Glomerular visceral epithelial cell (primary cell): Measurements from ENCODE around the gene SLC5A6.

Experiments used
- DNase-seq: peaks from one replicate; pipeline ENCODE4 v3.0.0-alpha.2; 2016; ENCODE audit errors: extremely low spot score

The SLC5A6 gene

GRCh38 chr2:27236626-27237025 lies 24.6 kb upstream of the SLC5A6 start:
- DNase-seq: no peak

- no peak for DNase-seq
Measured at GRCh38 chr2:27236136-27236535, 24.1 kb upstream of the SLC5A6 start.

- no peak for DNase-seq
Measured at GRCh38 chr2:27233341-27233740, 21.3 kb upstream of the SLC5A6 start.

DNA sequence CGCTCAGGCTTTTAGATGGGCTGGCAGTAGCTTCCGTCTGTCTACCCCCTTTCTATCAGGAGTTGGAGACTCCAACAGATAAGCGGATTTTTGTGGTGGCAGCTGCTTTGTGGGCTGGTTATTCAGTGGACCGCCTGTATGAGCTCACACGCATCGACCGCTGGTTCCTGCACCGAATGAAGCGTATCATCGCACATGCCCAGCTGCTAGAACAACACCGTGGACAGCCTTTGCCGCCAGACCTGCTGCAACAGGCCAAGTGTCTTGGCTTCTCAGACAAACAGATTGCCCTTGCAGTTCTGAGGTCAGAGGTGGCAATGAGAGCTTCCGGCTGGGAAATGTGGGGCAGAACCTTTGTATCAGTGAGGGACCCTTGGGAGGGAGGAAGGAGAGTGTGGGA lies 19.9 kb upstream of the SLC5A6 start:
- no peak for DNase-seq

DNA sequence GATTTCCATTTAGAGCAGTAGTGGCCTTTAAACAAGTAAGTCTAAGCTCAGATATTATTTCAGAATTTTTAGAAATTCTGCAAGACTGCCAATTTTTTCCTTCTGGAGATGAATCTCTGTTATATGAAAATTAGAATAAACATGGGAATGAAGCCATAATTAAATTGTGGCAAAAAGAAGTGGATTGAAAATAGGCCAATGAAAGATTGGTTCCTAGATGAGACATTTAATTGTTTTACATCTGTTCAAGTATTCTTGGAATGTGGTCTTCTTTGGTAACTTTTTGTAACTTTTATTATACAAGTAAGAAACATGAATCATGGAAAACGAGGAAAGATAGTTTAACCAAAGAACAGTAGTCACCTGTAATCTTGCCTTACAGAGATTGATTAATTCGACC lies 15.4 kb upstream of the SLC5A6 start:
- DNase-seq: no peak

DNA sequence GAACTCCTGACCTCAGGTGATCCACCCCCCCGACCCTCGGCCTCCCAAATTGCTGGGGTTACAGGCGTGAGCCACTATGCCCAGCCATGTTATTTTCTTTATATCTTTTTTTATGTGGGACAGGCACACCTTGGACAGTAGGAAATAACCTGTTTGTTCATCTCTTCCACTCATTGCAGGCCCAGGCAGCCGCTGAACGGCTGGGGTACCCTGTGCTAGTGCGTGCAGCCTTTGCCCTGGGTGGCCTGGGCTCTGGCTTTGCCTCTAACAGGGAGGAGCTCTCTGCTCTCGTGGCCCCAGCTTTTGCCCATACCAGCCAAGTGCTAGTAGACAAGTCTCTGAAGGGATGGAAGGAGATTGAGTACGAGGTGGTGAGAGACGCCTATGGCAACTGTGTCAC lies 13.5 kb upstream of the SLC5A6 start:
- no peak for DNase-seq

- DNase-seq: no peak
Measured at GRCh38 chr2:27223416-27223815, 11.3 kb upstream of the SLC5A6 start.

DNA sequence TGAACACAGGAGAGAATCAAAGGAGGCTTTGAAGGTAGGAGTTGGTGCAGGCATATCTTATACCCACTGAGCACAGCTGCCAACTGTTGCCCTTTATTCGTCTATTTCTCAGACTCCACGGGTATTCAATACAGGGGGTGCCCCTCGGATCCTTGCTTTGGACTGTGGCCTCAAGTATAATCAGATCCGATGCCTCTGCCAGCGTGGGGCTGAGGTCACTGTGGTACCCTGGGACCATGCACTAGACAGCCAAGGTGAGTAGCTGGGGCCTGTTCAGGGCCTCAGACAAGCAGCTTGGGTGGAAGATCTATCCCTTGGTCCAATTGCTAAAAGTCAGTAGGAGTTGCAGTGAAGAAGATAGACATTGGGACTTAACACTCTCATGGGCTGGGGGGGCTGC lies 10.3 kb upstream of the SLC5A6 start:
- no peak for DNase-seq

- no peak for DNase-seq
Measured at GRCh38 chr2:27221166-27221565, 9.1 kb upstream of the SLC5A6 start.

DNA sequence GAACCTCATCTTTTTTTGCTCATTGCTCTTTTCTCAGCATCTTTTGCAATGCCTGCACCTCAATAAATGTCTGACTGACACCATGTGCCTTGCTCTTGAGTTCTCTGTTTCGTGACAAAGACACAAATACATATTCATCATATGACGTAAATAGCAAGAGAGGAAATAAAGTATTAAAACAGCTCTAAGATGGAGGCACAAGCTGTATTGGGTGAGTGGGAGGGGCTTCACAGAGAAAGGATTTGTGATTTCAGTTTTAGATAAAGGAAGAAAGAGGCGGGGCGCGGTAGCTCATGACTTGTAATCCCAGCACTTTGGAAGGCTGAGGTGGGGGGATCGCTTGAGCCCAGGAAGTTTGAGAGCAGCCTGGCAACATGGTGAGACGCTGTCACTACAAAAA lies 8.0 kb upstream of the SLC5A6 start:
- DNase-seq: no peak

- no peak for DNase-seq
Measured at GRCh38 chr2:27219091-27219490, 7.0 kb upstream of the SLC5A6 start.

DNA sequence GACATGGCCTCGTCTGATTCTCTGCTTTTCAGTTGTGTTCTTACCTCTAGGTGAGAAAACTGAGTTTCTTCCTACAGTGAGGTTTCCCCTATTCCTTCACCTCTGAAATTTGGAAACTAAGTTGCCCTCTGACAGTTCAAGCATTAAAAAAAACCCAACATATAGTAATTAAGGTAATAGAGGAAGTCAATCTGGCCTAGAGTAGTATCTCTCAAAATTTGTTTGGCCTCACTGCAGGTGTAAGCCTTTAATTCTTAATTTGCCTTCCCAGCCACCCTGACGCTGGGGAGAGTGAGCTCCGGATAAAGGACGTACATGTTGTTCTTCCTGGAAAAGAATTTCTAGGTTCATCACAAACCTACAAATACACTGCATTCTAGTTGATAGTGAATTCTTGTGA lies 6.5 kb upstream of the SLC5A6 start:
- no peak for DNase-seq

DNA sequence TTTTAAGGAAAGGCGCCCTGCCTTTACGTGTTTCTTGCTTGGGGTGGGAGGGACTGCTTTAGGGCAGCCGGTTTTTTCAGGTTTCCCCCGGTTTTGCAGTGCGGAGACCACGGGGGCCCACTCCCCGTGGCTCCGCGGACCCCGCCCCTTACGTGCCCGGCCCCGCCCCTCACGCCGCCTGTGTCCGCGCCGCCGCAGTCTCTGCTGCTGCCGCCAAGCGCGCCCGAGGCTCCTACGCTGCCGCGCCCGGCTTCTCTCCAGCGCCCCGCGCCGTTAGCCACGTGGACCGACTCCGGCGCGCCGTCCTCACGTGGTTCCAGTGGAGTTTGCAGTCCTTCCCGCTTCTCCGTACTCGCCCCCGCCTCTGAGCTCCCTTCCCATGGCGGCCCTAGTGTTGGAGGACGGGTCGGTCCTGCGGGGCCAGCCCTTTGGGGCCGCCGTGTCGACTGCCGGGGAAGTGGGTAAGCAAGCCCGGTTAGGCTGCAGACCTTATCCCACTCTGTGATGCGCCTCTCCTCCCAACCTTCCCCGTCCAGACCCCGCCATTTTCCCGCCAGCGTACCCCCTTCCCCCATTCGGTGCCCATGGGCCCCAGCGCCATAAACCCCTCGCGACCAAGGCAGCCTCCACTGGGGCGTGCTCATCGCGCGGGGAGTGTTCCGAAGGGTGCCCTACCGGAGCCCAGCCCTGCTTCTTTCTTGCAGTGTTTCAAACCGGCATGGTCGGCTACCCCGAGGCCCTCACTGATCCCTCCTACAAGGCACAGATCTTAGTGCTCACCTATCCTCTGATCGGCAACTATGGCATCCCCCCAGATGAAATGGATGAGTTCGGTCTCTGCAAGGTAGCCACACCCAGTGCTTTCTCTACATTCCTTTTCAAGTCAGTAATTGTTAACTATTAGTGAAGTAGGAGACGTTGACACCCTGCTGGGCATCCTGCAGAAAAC lies 5.4 kb upstream of the SLC5A6 start, which contains the start of gene CAD:
CAD (plus strand) TSS at position 197 of the 949 bp plus-strand sequence; CDS start at position 380, 183 bp downstream.
- peak; percentile 77 for DNase-seq

- DNase-seq: no peak
Measured at GRCh38 chr2:27216416-27217137, 4.5 kb upstream of the SLC5A6 start.

DNA sequence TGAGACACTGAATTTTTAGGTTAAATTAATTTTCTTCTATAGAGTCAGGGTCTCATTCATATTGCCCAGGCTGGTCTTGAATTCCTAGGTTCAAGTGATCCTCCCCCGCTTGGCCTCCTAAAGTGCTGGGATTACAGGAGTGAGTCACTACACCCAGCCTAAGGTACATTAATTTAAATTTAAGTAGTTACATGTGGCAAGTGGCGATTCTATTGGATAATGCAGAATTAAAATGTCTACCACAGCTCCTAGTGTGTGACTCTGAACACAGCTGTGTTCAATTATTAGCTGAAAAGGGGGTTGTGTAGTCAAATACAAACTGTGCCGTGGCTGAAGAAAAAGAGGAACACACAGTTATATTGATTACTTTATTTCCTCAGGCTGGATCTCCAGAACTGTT lies 2.9 kb upstream of the SLC5A6 start:
- no peak for DNase-seq

DNA sequence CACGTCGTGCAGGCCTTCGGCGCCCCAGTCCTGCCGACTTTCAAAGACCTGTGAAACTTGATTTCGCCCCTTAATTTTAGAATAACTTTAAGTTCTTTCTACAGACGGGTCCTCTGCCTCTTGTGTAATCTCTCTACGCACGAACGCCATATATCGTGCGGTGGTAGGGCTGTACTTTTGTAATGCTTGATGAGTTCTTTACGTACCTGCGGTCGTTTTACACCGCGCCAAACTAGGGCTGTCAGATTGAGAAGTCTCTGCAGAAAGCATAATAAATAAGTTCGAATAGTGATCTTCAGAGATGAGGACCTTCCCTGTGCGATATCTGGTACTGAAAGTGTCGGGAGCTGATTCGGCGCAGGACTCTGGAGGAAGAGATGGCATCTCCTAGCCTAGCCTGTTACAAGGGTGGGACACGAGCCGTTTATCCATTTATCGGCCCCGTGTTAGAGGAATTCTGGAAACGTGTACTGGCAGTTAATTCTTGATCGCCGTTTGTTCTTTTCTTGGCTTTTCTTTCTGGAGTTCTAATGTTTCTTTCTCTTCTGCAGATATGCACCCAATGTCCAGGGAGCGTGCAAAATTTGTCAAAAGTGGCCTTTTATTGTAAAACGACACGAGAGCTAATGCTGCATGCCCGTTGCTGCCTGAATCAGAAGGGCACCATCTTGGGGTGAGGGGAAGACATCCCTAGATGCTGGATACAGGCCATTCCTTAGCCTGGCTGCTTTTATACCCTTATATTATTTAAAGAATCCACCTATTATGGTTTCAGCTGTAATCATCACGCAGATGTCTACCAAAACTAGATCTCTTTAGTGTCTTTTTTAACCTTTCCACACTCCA lies 781 bp upstream of the SLC5A6 start:
- peak; percentile 32 for DNase-seq

- no peak for DNase-seq
Measured at GRCh38 chr2:27211241-27211942, 676 bp downstream of the SLC5A6 start.

DNA sequence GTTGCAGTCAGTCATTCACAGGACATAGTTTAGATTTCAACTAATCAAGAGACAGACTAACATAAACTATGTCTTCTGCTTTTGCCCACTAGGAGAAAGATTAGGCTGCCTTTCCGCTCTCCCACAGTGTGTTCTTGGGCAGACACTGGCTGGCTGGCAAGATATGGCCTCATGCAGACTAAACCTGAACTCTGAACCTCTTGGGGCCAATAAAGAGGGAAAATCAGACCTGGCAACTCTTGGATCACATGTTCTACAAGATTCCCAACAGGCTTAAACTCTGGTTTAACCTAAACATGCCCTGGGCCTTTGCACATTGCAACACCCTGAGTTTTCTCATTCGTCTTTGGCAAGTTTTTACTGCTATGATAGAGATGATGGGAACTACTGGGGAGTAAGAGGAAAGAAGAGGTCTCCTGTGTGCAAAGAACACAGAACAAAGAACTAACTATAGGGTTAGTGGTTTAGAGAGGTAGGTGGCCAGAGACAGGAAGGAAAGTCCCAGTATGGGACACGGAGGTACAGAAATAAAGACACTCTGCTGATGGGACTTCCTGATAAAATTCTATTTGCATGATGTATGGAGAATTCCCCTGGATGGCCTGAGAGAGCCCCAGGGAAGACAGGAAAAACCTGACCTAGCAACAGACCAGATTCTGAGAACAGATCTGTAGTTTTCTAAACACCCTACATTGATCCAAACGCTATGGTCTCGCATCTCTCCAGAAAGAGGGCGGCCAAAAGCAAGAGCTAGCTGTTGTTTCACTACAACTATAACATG lies 2.3 kb downstream of the SLC5A6 start:
- no peak for DNase-seq

DNA sequence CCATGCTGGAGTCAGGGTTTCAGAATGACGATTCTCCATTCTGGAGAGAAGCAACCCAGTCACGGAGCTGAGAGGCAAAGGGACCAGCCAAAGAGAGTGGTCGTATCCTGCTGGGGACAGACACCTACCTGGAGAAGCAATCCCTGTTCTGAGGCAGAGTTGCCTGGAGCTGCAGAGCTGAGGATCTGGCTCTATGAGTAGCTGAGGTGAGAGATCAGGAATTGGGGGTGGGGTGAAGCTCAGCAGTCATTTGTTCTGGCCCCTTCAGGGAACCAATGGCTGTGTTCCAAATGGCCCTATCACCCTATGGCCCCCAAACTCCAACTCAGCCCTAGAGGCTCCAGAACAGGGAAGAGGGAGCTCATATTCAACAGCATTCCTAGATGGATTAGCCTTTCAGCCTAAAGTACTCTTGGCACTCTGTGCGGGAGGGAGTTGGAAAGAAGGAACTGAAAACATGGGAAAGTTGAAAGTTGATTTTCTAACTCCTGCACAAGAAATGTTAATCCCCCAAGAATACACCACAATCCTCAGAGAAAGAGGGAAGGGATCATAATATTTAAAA lies 3.5 kb downstream of the SLC5A6 start:
- no peak for DNase-seq

DNA sequence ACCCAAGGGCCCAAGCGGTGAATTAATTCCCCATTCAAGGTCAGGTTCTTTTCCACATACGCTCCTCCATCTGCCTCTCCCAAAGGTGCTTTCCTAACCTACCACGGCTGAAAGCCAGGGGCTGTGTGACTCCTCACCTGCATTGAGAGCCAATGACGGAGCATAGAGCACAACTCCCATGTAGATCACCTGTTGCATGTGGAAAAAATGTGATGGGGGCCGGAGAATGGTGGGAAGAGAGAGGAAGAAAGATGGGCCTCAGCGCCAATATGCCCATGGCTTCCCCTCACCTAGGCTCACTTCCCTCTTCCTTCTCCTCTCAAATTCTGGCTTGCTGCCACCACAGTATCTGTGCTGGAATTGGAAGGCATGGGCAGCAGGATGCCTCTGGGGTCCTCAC lies 5.7 kb downstream of the SLC5A6 start:
- DNase-seq: no peak
